ENCODE results near the gene ZNF593.

Gene ZNF593

GRCh38 chr1:26160527-26161414 is 8.9 kb upstream of the ZNF593 start:
- no peaks in the 10 kb centered on the region for H3K9me3 Mint-ChIP-seq (ENCODE audit: low read depth)
- peak overlapping the region; percentile 43 for H3K4me3 Mint-ChIP-seq
- peaks cover 10% of the 10 kb centered on the region for H3K27me3 Mint-ChIP-seq
- no peaks in the 10 kb centered on the region for H3K36me3 Mint-ChIP-seq
- peaks cover 13% of the 10 kb centered on the region for H3K4me1 Mint-ChIP-seq (ENCODE audit: low read depth)
- no peak overlapping the region for H3K27ac Mint-ChIP-seq

- Mint-ChIP-seq H3K9me3 (ENCODE audit: low read depth) (no peaks in the 10 kb centered on the region), H3K36me3 (no peaks in the 10 kb centered on the region), H3K4me1 (ENCODE audit: low read depth) (peaks cover 12% of the 10 kb centered on the region), H3K4me3 (peak overlapping the region; percentile 77), H3K27ac (no peak overlapping the region), H3K27me3 (peaks cover 10% of the 10 kb centered on the region)
Measured at GRCh38 chr1:26161415-26162219, 8.1 kb upstream of the ZNF593 start.

- Mint-ChIP-seq H3K4me3 (peak overlapping the region; percentile 77), H3K27ac (no peak overlapping the region), H3K36me3 (no peaks in the 10 kb centered on the region), H3K27me3 (peaks cover 8% of the 10 kb centered on the region), H3K9me3 (ENCODE audit: low read depth) (no peaks in the 10 kb centered on the region), H3K4me1 (ENCODE audit: low read depth) (peaks cover 10% of the 10 kb centered on the region)
Measured at GRCh38 chr1:26162220-26162709, 7.4 kb upstream of the ZNF593 start.

GRCh38 chr1:26163684-26164035 is 6.0 kb upstream of the ZNF593 start:
- H3K27me3 Mint-ChIP-seq = peaks cover 8% of the 10 kb centered on the region
- no peaks in the 10 kb centered on the region for H3K36me3 Mint-ChIP-seq
- H3K4me3 Mint-ChIP-seq = peak overlapping the region; percentile 48
- H3K27ac Mint-ChIP-seq = no peak overlapping the region
- peaks cover 10% of the 10 kb centered on the region for H3K4me1 Mint-ChIP-seq (ENCODE audit: low read depth)
- H3K9me3 Mint-ChIP-seq (ENCODE audit: low read depth) = no peaks in the 10 kb centered on the region

- H3K36me3 Mint-ChIP-seq = no peaks in the 10 kb centered on the region
- peaks cover 8% of the 10 kb centered on the region for H3K27me3 Mint-ChIP-seq
- H3K27ac Mint-ChIP-seq = no peak overlapping the region
- no peaks in the 10 kb centered on the region for H3K9me3 Mint-ChIP-seq (ENCODE audit: low read depth)
- peaks cover 10% of the 10 kb centered on the region for H3K4me1 Mint-ChIP-seq (ENCODE audit: low read depth)
- peak overlapping the region; percentile 65 for H3K4me3 Mint-ChIP-seq
Measured at GRCh38 chr1:26164036-26164860, 5.5 kb upstream of the ZNF593 start.

GRCh38 chr1:26164861-26165842 is 4.6 kb upstream of the ZNF593 start:
- Mint-ChIP-seq H3K27me3 (peaks cover 4% of the 10 kb centered on the region), H3K36me3 (no peaks in the 10 kb centered on the region), H3K4me1 (ENCODE audit: low read depth) (peaks cover 10% of the 10 kb centered on the region), H3K4me3 (peak overlapping the region; percentile 65), H3K9me3 (ENCODE audit: low read depth) (no peaks in the 10 kb centered on the region), H3K27ac (no peak overlapping the region)

GRCh38 chr1:26166719-26167281 is 2.9 kb upstream of the ZNF593 start:
- H3K4me3 Mint-ChIP-seq = no peak overlapping the region

GRCh38 chr1:26168410-26169197 is 1.1 kb upstream of the ZNF593 start, which contains the start of gene C1orf232:
Gene C1orf232 (minus strand): TSS chr1:26168963. CDS start chr1:26168499, 464 bp downstream.
- H3K9me3 Mint-ChIP-seq (ENCODE audit: low read depth) = no peaks in the 10 kb centered on the region
- no peaks in the 10 kb centered on the region for H3K36me3 Mint-ChIP-seq
- H3K27ac Mint-ChIP-seq = peak within 1 kb of the TSS; percentile 84
- H3K4me3 Mint-ChIP-seq = peak within 1 kb of the TSS; percentile 95
- no peaks in the 10 kb centered on the region for H3K27me3 Mint-ChIP-seq
- H3K4me1 Mint-ChIP-seq (ENCODE audit: low read depth) = peaks cover 12% of the 10 kb centered on the region

More at GRCh38 chr1:26166719-26167281, 2.9 kb upstream of the ZNF593 start:
- Mint-ChIP-seq H3K4me1 (ENCODE audit: low read depth) (peaks cover 17% of the 10 kb centered on the region), H3K27me3 (peaks cover 4% of the 10 kb centered on the region), H3K36me3 (no peaks in the 10 kb centered on the region), H3K9me3 (ENCODE audit: low read depth) (no peaks in the 10 kb centered on the region), H3K27ac (no peak overlapping the region)

- Mint-ChIP-seq H3K4me1 (ENCODE audit: low read depth) (peaks cover 8% of the 10 kb centered on the region), H3K4me3 (peak overlapping the region; percentile 95), H3K9me3 (ENCODE audit: low read depth) (no peaks in the 10 kb centered on the region), H3K27ac (peak overlapping the region; percentile 68), H3K36me3 (no peaks in the 10 kb centered on the region), H3K27me3 (no peaks in the 10 kb centered on the region)
Measured at GRCh38 chr1:26169198-26169554, 532 bp upstream of the ZNF593 start.

GRCh38 chr1:26170472-26170821 is 739 bp downstream of the ZNF593 start:
- peak overlapping the region; percentile 84 for H3K27ac Mint-ChIP-seq
- H3K27me3 Mint-ChIP-seq = no peaks in the 10 kb centered on the region
- peak overlapping the region; percentile 95 for H3K4me3 Mint-ChIP-seq
- no peaks in the 10 kb centered on the region for H3K36me3 Mint-ChIP-seq
- peaks cover 7% of the 10 kb centered on the region for H3K4me1 Mint-ChIP-seq (ENCODE audit: low read depth)
- H3K9me3 Mint-ChIP-seq (ENCODE audit: low read depth) = no peaks in the 10 kb centered on the region

- H3K36me3 Mint-ChIP-seq = no peaks in the 10 kb centered on the region
Measured at GRCh38 chr1:26171084-26172072, 1.7 kb downstream of the ZNF593 start, which contains the start of gene ZNF593OS. Gene ZNF593OS (minus strand): TSS chr1:26171832. CDS start chr1:26171661, 171 bp downstream.

GRCh38 chr1:26175346-26175745 is 5.6 kb downstream of the ZNF593 start:
- H3K27me3 Mint-ChIP-seq = no peaks in the 10 kb centered on the region
- no peaks in the 10 kb centered on the region for H3K9me3 Mint-ChIP-seq (ENCODE audit: low read depth)
- no peak overlapping the region for H3K4me3 Mint-ChIP-seq
- no peaks in the 10 kb centered on the region for H3K36me3 Mint-ChIP-seq
- no peak overlapping the region for H3K27ac Mint-ChIP-seq
- peaks cover 5% of the 10 kb centered on the region for H3K4me1 Mint-ChIP-seq (ENCODE audit: low read depth)

More at GRCh38 chr1:26171084-26172072, 1.7 kb downstream of the ZNF593 start, which contains the start of gene ZNF593OS:
- H3K4me3 Mint-ChIP-seq = peak within 1 kb of the TSS; percentile 95
- no peaks in the 10 kb centered on the region for H3K27me3 Mint-ChIP-seq
- no peak within 1 kb of the TSS for H3K27ac Mint-ChIP-seq
- H3K4me1 Mint-ChIP-seq (ENCODE audit: low read depth) = peaks cover 7% of the 10 kb centered on the region
- no peaks in the 10 kb centered on the region for H3K9me3 Mint-ChIP-seq (ENCODE audit: low read depth)

Measured in activated naive CD8-positive, alpha-beta T cell (primary cell).